Measurements from ENCODE around the gene NPBWR2. TPM values are rescaled to one million over a fixed set of nuclear protein-coding genes. Genes with fewer than 3 reads are reported as not detected.
A peak's percentile ranks its signal among the peaks of the same experiment; 100 is the strongest.

Gene NPBWR2
- total RNA-seq, 1 experiment from 2014 or later: not detected

GRCh38 chr20:64058536-64058935 lies 48.8 kb downstream of the NPBWR2 start:
- no peak for DNase-seq (ENCODE audit: low read depth in 1 of 2, low spot score in 2 of 2)
- Histone ChIP-seq H3K9me3 (replicated peaks) (no peaks in the 10 kb centered on the region), H3K4me1 (replicated peaks) (peaks cover 75% of the 10 kb centered on the region), H3K27me3 (replicated peaks) (no peaks in the 10 kb centered on the region), H3K4me3 (no peak overlapping the region), H3K36me3 (peaks cover 66% of the 10 kb centered on the region), H3K27ac (no peak overlapping the region)

GRCh38 chr20:64057628-64058498 lies 49.5 kb downstream of the NPBWR2 start:
- H3K27ac ChIP-seq: peak overlapping the region; percentile 16; the same call in 1 of the 2 replicates
- H3K9me3 ChIP-seq (replicated peaks): no peaks in the 10 kb centered on the region
- H3K4me3 ChIP-seq: peak overlapping the region; percentile 5
- peaks cover 75% of the 10 kb centered on the region for H3K4me1 ChIP-seq (replicated peaks)
- H3K36me3 ChIP-seq: peaks cover 61% of the 10 kb centered on the region
- H3K27me3 ChIP-seq (replicated peaks): no peaks in the 10 kb centered on the region
- DNase-seq (ENCODE audit: low read depth in 1 of 2, low spot score in 2 of 2): peak; percentile 69 to 90

- Histone ChIP-seq H3K9me3 (replicated peaks) (no peaks in the 10 kb centered on the region), H3K27me3 (replicated peaks) (no peaks in the 10 kb centered on the region), H3K27ac (peak overlapping the region; percentile 16; the same call in 1 of the 2 replicates), H3K4me1 (replicated peaks) (peaks cover 75% of the 10 kb centered on the region), H3K4me3 (peak overlapping the region; percentile 5; the same call in 1 of the 2 replicates), H3K36me3 (peaks cover 55% of the 10 kb centered on the region)
- no peak for DNase-seq (ENCODE audit: low read depth in 1 of 2, low spot score in 2 of 2)
Observed at GRCh38 chr20:64056889-64057627, 50.3 kb downstream of the NPBWR2 start.

DNA sequence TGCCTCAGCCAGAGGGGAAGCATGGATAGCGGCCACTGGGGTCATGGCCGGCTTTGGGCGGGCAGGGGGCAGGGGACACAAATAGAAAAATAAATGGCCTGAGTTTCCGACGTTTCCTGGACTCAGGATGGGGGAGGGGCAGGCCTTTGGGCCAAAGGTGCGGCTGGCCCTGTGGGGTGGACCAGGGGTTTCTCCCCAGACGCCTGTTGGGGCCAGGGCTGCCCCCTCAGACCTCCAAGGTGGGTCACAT lies 50.8 kb downstream of the NPBWR2 start:
- peaks cover 77% of the 10 kb centered on the region for H3K4me1 ChIP-seq (replicated peaks)
- no peak overlapping the region for H3K4me3 ChIP-seq

GRCh38 chr20:64055893-64056638 lies 51.3 kb downstream of the NPBWR2 start:
- peaks cover 77% of the 10 kb centered on the region for H3K4me1 ChIP-seq (replicated peaks)
- H3K36me3 ChIP-seq: peaks cover 47% of the 10 kb centered on the region
- DNase-seq (ENCODE audit: low read depth in 1 of 2, low spot score in 2 of 2): peak; percentile 98
- peak overlapping the region; percentile 61 for H3K4me3 ChIP-seq
- no peaks in the 10 kb centered on the region for H3K27me3 ChIP-seq (replicated peaks)
- H3K27ac ChIP-seq: peak overlapping the region; percentile 96
- no peaks in the 10 kb centered on the region for H3K9me3 ChIP-seq (replicated peaks)

More for the DNA sequence above, 50.8 kb downstream of the NPBWR2 start:
- Histone ChIP-seq H3K27me3 (replicated peaks) (no peaks in the 10 kb centered on the region), H3K9me3 (replicated peaks) (no peaks in the 10 kb centered on the region), H3K36me3 (peaks cover 50% of the 10 kb centered on the region), H3K27ac (peak overlapping the region; percentile 12; the same call in 1 of the 2 replicates)
- DNase-seq (ENCODE audit: low read depth in 1 of 2, low spot score in 2 of 2): no peak

GRCh38 chr20:64055396-64055892 lies 51.9 kb downstream of the NPBWR2 start:
- H3K27ac ChIP-seq: peak overlapping the region; percentile 96
- no peaks in the 10 kb centered on the region for H3K9me3 ChIP-seq (replicated peaks)
- peak overlapping the region; percentile 61 for H3K4me3 ChIP-seq
- no peak for DNase-seq (ENCODE audit: low read depth in 1 of 2, low spot score in 2 of 2)
- peaks cover 84% of the 10 kb centered on the region for H3K4me1 ChIP-seq (replicated peaks)
- H3K36me3 ChIP-seq: peaks cover 47% of the 10 kb centered on the region
- H3K27me3 ChIP-seq (replicated peaks): no peaks in the 10 kb centered on the region

DNA sequence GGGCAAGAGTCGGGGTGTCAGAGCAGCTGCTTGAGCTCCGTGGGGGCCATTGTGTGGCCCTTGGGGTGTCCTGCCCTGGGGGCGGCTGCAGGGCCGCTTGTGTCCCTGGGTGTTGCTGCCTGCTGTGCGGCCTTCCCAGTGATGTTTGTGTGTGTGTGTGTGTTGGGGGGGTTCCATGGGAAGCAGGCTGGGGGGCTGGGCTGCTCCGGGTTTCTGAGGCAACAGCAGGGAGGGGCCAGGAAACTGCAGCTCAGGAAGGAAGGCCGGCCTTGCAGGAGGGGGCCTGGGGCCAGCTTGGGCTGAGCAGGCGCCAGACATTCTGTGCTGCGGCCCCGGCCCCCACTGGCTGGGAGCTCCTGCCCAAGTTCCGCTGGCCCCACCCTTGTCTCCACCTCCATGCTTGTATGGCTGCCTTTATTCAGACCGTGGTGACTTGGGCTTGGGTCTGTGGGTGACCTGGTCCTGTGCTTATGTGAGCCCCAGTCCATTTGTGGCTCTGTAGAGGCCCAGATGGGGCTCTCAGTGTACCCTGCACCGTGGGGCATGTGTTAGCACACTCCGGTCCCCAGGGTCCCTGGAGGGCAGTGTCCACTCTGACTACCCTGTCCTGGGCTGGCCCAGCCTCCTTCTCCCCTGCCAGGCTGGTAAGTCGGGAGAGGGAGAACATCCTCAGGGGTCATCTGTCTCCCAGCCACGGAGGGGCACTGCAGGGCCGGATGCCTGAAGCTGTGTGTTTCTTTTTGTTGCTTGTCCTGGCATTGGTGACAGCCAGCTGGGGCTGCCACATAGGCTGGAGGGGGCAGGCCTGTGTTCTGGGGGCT lies 53.3 kb downstream of the NPBWR2 start:
- DNase-seq (ENCODE audit: low read depth in 1 of 2, low spot score in 2 of 2): peak; percentile 92 to 97
- H3K4me1 ChIP-seq (replicated peaks): peaks cover 91% of the 10 kb centered on the region

More for the DNA sequence above, 53.3 kb downstream of the NPBWR2 start:
- H3K9me3 ChIP-seq (replicated peaks): no peaks in the 10 kb centered on the region
- H3K36me3 ChIP-seq: peaks cover 34% of the 10 kb centered on the region
- peak overlapping the region; percentile 96 for H3K27ac ChIP-seq
- H3K27me3 ChIP-seq (replicated peaks): no peaks in the 10 kb centered on the region
- peak overlapping the region; percentile 61 for H3K4me3 ChIP-seq

Other genes starting within 250 kb of the NPBWR2 start
- gene ABHD16B, start 246.1 kb downstream of the NPBWR2 start, total RNA-seq (2014; rRNA removed; shearing (Covaris generic)): not detected in 2 replicates
- 76.4 and 101 TPM in 2 replicates for gene TPD52L2, start 242.3 kb downstream of the NPBWR2 start, total RNA-seq (2014; rRNA removed; shearing (Covaris generic))
- 48.5 and 60.0 TPM in 2 replicates for gene DNAJC5, start 212.4 kb downstream of the NPBWR2 start, total RNA-seq (2014; rRNA removed; shearing (Covaris generic))
- gene UCKL1, start 151.1 kb downstream of the NPBWR2 start, total RNA-seq (2014; rRNA removed; shearing (Covaris generic)): 10.3 and 22.7 TPM in 2 replicates
- 10.9 and 14.3 TPM in 2 replicates for gene ZNF512B, start 137.6 kb downstream of the NPBWR2 start, total RNA-seq (2014; rRNA removed; shearing (Covaris generic))
- gene SAMD10, start 127.9 kb downstream of the NPBWR2 start, total RNA-seq (2014; rRNA removed; shearing (Covaris generic)): 0.41 and 0.47 TPM in 2 replicates
- 72.1 and 76.6 TPM in 2 replicates for gene PRPF6, start 126.4 kb downstream of the NPBWR2 start, total RNA-seq (2014; rRNA removed; shearing (Covaris generic))
- gene C20orf204, start 71.4 kb downstream of the NPBWR2 start, total RNA-seq (2014; rRNA removed; shearing (Covaris generic)): 0.24 and 0.94 TPM in 2 replicates
- 61.7 and 70.0 TPM in 2 replicates for gene SOX18, start 57.9 kb downstream of the NPBWR2 start, total RNA-seq (2014; rRNA removed; shearing (Covaris generic))
- 120 and 139 TPM in 2 replicates for gene TCEA2, start 44.4 kb downstream of the NPBWR2 start, total RNA-seq (2014; rRNA removed; shearing (Covaris generic))
- 18.5 and 21.3 TPM in 2 replicates for gene RGS19, start 28.0 kb downstream of the NPBWR2 start, total RNA-seq (2014; rRNA removed; shearing (Covaris generic))
- 0.09 and 0.16 TPM in 2 replicates for gene OPRL1, start 27.5 kb downstream of the NPBWR2 start, total RNA-seq (2014; rRNA removed; shearing (Covaris generic))
- 0.24 and 6.6 TPM in 2 replicates for gene LKAAEAR1, start 23.2 kb downstream of the NPBWR2 start, total RNA-seq (2014; rRNA removed; shearing (Covaris generic))
- not detected in 2 replicates for gene MYT1, start 56.9 kb upstream of the NPBWR2 start, total RNA-seq (2014; rRNA removed; shearing (Covaris generic))
- gene PCMTD2, start 148.2 kb upstream of the NPBWR2 start, total RNA-seq (2014; rRNA removed; shearing (Covaris generic)): 6.0 and 12.4 TPM in 2 replicates

All from SJSA1 (cell line).